ENCODE measurements around the gene GUCY2C.

GRCh38 chr12:14698555-14698954 lies 2.2 kb upstream of the GUCY2C start:
- TF ChIP-seq CTCF (IDR thresholded peaks at IDR 0.05; ENCODE audit: insufficient read depth, low read length, poor library complexity, severe bottlenecking) (no peak), EZH2phosphoT487 (conservative IDR thresholded peaks at IDR 0.05; ENCODE audit: low read length) (no peak)

Data from SU-DHL-6 (cell line).